Heart right ventricle (tissue), 16 donors: ENCODE measurements around the gene NLRC4. TPM values are rescaled to one million over a fixed set of nuclear protein-coding genes. Genes with fewer than 3 reads are reported as not detected.

Experiments
- ATAC-seq, 8 donors: fragments of 200-7000 bp; cut with Tn5 transposase; one replicate each; pipeline ENCODE4 v1.9.1; 2020; ENCODE audit warnings: mild to moderate bottlenecking in 8 of 8, moderate library complexity in 8 of 8, moderate number of reproducible peaks in 1 of 8
- DNase-seq, 2 donors: peaks; one replicate each; pipeline ENCODE4 v3.0.0-alpha.2; 2020
- H3K27ac ChIP-seq, 10 donors: fragments of 200-600 bp; sonication (generic) in 2 of 10; one replicate each; pipeline versions ENCODE4 v1.5.0 to v1.8.0; 2020 to 2022; ENCODE audit warnings: mild to moderate bottlenecking in 3 of 10
- H3K27me3 ChIP-seq, 7 donors: fragments of 200-600 bp; one replicate each; pipeline ENCODE4 v1.8.0; 2021 to 2022; ENCODE audit warnings: mild to moderate bottlenecking in 2 of 7
- H3K36me3 ChIP-seq, 9 donors: fragments of 200-600 bp; sonication (generic) in 1 of 9; one replicate each; pipeline versions ENCODE4 v1.5.0 to v1.8.0; 2020 to 2022; ENCODE audit warnings: mild to moderate bottlenecking in 2 of 9
- H3K4me1 ChIP-seq, 9 donors: fragments of 200-600 bp; sonication (generic) in 1 of 9; one replicate each; pipeline versions ENCODE4 v1.5.0 to v1.8.0; 2020 to 2022; ENCODE audit warnings: mild to moderate bottlenecking in 4 of 9
- H3K4me3 ChIP-seq, 10 donors: fragments of 200-600 bp; sonication (generic) in 2 of 10; one replicate each; pipeline versions ENCODE4 v1.5.0 to v1.8.0; 2020 to 2022; ENCODE audit warnings: mild to moderate bottlenecking in 7 of 10, moderate library complexity in 2 of 10
- H3K9me3 ChIP-seq, 11 donors: fragments of 200-600 bp in 10 of 11; sonication (generic) in 2 of 11; one replicate each; pipeline versions ENCODE4 v1.5.0 to v1.8.0; 2013 to 2022; ENCODE audit warnings: mild to moderate bottlenecking in 2 of 11, control low read depth in 1 of 11, moderate library complexity in 1 of 11
- CTCF ChIP-seq, 9 donors: fragments of 200-600 bp; sonication (generic) in 2 of 9; IDR thresholded peaks; one replicate each; pipeline versions ENCODE4 v1.5.0 to v1.8.0; 2021 to 2022; ENCODE audit warnings: antibody characterized with exemption in 9 of 9, mild to moderate bottlenecking in 5 of 9, moderate library complexity in 1 of 9
- WGBS, 2 donors: extraction: QIAGEN DNeasy Blood & Tissue Kit; methylation state at CpG; one replicate each; pipeline ENCODE4 v1.1.7; 2013; ENCODE audit warnings: inconsistent platforms in 1 of 2; 5-methylcytosine and 5-hydroxymethylcytosine counted together
- intact Hi-C, 10 donors: fragments of 100-400 bp; cut with DNase I; formaldehyde crosslinking; loops; one replicate each; pipeline versions ENCODE4 v1.11.1 to v1.14.2; 2022
- polyA plus RNA-seq, 2 donors: library from polyadenylated mRNA; stranded (reverse); fragments of 200-250 nt; gene quantifications; one replicate each; pipeline ENCODE4 v1.2.3, GENCODE V29; 2013
- total RNA-seq, 10 donors: library from RNA; stranded (reverse); fragmentation: NEBNext Ultra II Directional in 3 of 10; extraction: Animal tissue kit (Norgen Biotek cat#: 25700) in 3 of 10; gene quantifications; one replicate each; pipeline versions ENCODE4 v1.2.1 to v1.2.4, GENCODE V29; 2021 to 2023
- donor health status: Arrhythmogenic right ventricular cardiomyopathy.
- donor health status: ischemic (EF 13 %, LVEDD 7.1; RV severe dilation, severe dysfunction).
- donor health status: healthy with polysubstance abuse.
- donor health status: DM: no; HTN: yes; CAD: no.
- donor health status: DM: no; HTN: no; CAD: no.
- donor health status: ischemic (EF 25% LVEDD 6.9; RV normal size, moderate dysfunction).
- donor health status: ischemic (EF 25% LVEDD 5.7; RV mildly dilated, moderate dysfunction).
- donor health status: healthy.
- donor health status: DM: yes; HTN: yes; CAD: no.
- donor health status: Ischemic cardiomyopathy.
- donor health status: ischemic (EF 35%, LVEDD 5.7; RV mildly dilated, moderate dysfunction).
- donor health status: nonischemic (EF 11% LVEDD 7.7; RV severe dilation, severe dysfunction).
- donor health status: DM: yes; HTN: yes; CAD: no.
- donor health status: PGD.
- donor health status: ischemic (EF 29% LVEDD 5.4; RV normal size, mild dysfunction).
- donor health status: nonischemic (EF 23%, LVEDD 6.1; RV moderate dilation, normal function).

Gene NLRC4
- total and polyA plus RNA-seq, 12 donors: 0.38 to 3.2 (median 0.59) TPM

DNA sequence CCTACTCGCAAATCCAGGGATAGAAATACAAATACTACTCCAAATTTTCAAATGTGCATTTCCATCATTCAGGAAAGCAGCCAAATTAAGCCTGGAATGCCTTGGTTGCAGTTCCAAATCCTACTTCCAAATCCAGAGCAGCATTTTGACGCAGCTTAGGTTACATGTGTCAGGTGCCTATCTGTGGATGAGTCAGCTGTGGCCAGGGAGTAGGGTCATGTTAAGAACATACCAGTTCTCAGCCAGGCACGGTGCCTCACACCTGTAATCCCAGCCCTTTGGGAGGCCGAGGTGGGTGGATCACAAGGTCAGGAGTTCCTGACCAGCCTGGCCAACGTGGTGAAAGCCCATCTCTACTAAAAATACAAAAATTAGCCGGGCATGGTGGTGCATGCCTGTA, 82.0 kb downstream of the NLRC4 start:
- no peaks in the 10 kb centered on the region for H3K9me3 ChIP-seq
- 94 to 97% methylated on average over 6 of the region's 6 CpGs for WGBS, 2 donors
- no peaks in the 10 kb centered on the region for H3K27me3 ChIP-seq
- ATAC-seq (no peak), DNase-seq (no peak)
- H3K27ac ChIP-seq: no peak overlapping the region
- intact Hi-C loops: no loop called here
- peaks cover 0 to 5% (median 3%) of the 10 kb centered on the region in 9 donors for H3K4me1 ChIP-seq
- TF ChIP-seq CTCF (IDR thresholded peaks at IDR 0.05): no peak
- peaks cover 0 to 95% (median 33%) of the 10 kb centered on the region in 9 donors for H3K36me3 ChIP-seq
- H3K4me3 ChIP-seq: no peak overlapping the region

Other genes with a start within 250 kb of the NLRC4 start
- 10 to 100 TPM; 35.1 to 47.7 (median 42.9) TPM for gene DPY30, start 225.1 kb downstream of the NLRC4 start, total RNA-seq
- gene DPY30, start 225.1 kb downstream of the NLRC4 start, polyA plus RNA-seq: 10 to 100 TPM; 53.5 to 57.8 TPM
- gene SPAST, start 201.3 kb downstream of the NLRC4 start, total RNA-seq: 10 to 100 TPM in 2 of 10 donors, 1 to 10 TPM in 8; 7.5 to 10.9 (median 9.2) TPM
- gene SPAST, start 201.3 kb downstream of the NLRC4 start, polyA plus RNA-seq: 1 to 10 TPM; 2.4 to 4.2 TPM
- 10 to 100 TPM; 10.7 to 18.7 (median 15.0) TPM for gene SLC30A6, start 99.0 kb downstream of the NLRC4 start, total RNA-seq
- 1 to 10 TPM; 3.3 to 5.2 TPM for gene SLC30A6, start 99.0 kb downstream of the NLRC4 start, polyA plus RNA-seq
- 10 to 100 TPM; 55.6 to 94.3 (median 66.4) TPM for gene YIPF4, start 13.0 kb upstream of the NLRC4 start, total RNA-seq
- 10 to 100 TPM; 15.1 to 24.9 TPM for gene YIPF4, start 13.0 kb upstream of the NLRC4 start, polyA plus RNA-seq
- 10 to 100 TPM; 36.2 to 64.0 (median 49.6) TPM for gene BIRC6, start 92.1 kb upstream of the NLRC4 start, total RNA-seq
- gene BIRC6, start 92.1 kb upstream of the NLRC4 start, polyA plus RNA-seq: 10 to 100 TPM; 12.8 to 15.6 TPM